Uterus (tissue), 4 donors: ENCODE results near the gene ZNF423. TPM values are rescaled to one million over a fixed set of nuclear protein-coding genes. Genes with fewer than 3 reads are reported as not detected.

ENCODE experiments used
- DNase-seq, 2 donors: peaks; one replicate each; pipeline ENCODE4 v3.0.0-alpha.2; 2019 to 2020
- H3K27ac ChIP-seq, 2 donors: fragments of 200-600 bp; sonication (generic); 1 replicate in 1 of 2; 2 replicates in 1 of 2; pipeline ENCODE4 v1.5.1; 2016 to 2018
- H3K27me3 ChIP-seq, 2 donors: fragments of 200-600 bp; sonication (generic); one replicate each; pipeline ENCODE4 v1.5.1; 2018 to 2019; ENCODE audit warnings: control low read depth in 1 of 2
- H3K36me3 ChIP-seq, 2 donors: fragments of 200-600 bp; sonication (generic); one replicate each; pipeline ENCODE4 v1.5.1; 2019; ENCODE audit warnings: control low read depth in 1 of 2
- H3K4me1 ChIP-seq, 2 donors: fragments of 200-600 bp; sonication (generic); one replicate each; pipeline ENCODE4 v1.5.1; 2018 to 2019; ENCODE audit warnings: control low read depth in 1 of 2
- H3K4me3 ChIP-seq, 2 donors: fragments of 200-600 bp; sonication (generic); 1 replicate in 1 of 2; 2 replicates in 1 of 2; pipeline ENCODE4 v1.5.1; 2018 to 2019; ENCODE audit warnings: mild to moderate bottlenecking in 1 of 2
- H3K9me3 ChIP-seq, 2 donors: fragments of 200-600 bp; sonication (generic); one replicate each; pipeline ENCODE4 v1.5.1; 2019; ENCODE audit warnings: control low read depth in 1 of 2
- POLR2A ChIP-seq, 2 donors: fragments of 450-650 bp; IDR thresholded peaks; one replicate each; pipeline ENCODE4 v1.6.1; 2016; ENCODE audit warnings: antibody characterized with exemption in 2 of 2, mild to moderate bottlenecking in 1 of 2, moderate library complexity in 1 of 2
- intact Hi-C: fragments of 100-400 bp; cut with DNase I; formaldehyde crosslinking; loops from one replicate; pipeline ENCODE4 v1.15.1; 2023; ENCODE audit warnings: low total_unique reads
- total RNA-seq, 4 donors: library from RNA; depleted of rRNA in 3 of 4; stranded (reverse); fragments of >200 nt in 3 of 4; gene quantifications; one replicate each; pipeline versions ENCODE4 v1.1.0 to v1.2.4, GENCODE V29; 2014 to 2023
- TF ChIP-seq, protein P1 (sequence below), 4 experiments: fragments of 200-600 bp in 2 of 4; fragments of 450-650 bp in 2 of 4; sonication (generic) in 2 of 4; IDR thresholded peaks; one replicate each; pipeline ENCODE4 v1.5.1; 2016 to 2019; ENCODE audit warnings: antibody characterized with exemption in 4 of 4, mild to moderate bottlenecking in 2 of 4, moderate library complexity in 1 of 4
- donor health status: DM: yes; HTN: yes; CAD: no.

The ZNF423 gene
- total RNA-seq, 4 donors from 2014 or later: 7.1 to 33.5 (median 14.7) TPM

DNA sequence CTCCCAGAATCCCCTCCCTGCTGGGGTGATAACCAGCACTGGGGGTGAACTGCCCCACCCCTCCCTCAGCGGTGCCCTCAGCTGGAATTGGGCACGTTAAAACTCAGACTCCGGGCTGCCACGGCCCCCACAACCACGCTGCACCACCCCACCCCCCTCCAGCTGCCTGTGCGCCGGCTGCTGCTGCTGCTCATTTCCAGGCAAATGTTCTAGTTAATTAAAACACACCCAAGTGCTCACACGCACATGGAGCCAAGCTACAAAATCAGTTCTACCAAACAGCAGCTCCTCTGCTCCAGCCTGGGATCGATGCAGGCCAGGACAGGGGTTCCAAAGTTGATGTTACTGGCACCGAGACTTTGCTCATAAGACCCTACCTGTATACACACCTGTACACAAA is 180.5 kb downstream of the ZNF423 start:
- Histone ChIP-seq H3K36me3 (no peaks in the 10 kb centered on the region), H3K4me3 (no peak overlapping the region), H3K4me1 (no peaks in the 10 kb centered on the region), H3K9me3 (no peaks in the 10 kb centered on the region), H3K27me3 (no peaks in the 10 kb centered on the region), H3K27ac (no peak overlapping the region)
- intact Hi-C loops: no loop called here
- no peak for DNase-seq
- TF ChIP-seq, protein P1, sequence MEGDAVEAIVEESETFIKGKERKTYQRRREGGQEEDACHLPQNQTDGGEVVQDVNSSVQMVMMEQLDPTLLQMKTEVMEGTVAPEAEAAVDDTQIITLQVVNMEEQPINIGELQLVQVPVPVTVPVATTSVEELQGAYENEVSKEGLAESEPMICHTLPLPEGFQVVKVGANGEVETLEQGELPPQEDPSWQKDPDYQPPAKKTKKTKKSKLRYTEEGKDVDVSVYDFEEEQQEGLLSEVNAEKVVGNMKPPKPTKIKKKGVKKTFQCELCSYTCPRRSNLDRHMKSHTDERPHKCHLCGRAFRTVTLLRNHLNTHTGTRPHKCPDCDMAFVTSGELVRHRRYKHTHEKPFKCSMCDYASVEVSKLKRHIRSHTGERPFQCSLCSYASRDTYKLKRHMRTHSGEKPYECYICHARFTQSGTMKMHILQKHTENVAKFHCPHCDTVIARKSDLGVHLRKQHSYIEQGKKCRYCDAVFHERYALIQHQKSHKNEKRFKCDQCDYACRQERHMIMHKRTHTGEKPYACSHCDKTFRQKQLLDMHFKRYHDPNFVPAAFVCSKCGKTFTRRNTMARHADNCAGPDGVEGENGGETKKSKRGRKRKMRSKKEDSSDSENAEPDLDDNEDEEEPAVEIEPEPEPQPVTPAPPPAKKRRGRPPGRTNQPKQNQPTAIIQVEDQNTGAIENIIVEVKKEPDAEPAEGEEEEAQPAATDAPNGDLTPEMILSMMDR (IDR thresholded peaks at IDR 0.05): no peak
- no peak for TF ChIP-seq POLR2A (IDR thresholded peaks at IDR 0.05)

GRCh38 chr16:49674990-49675389 is 180.9 kb downstream of the ZNF423 start:
- DNase-seq: no peak
- H3K4me3 ChIP-seq: no peak overlapping the region
- TF ChIP-seq, protein P1 (IDR thresholded peaks at IDR 0.05): no peak
- no peak for TF ChIP-seq POLR2A (IDR thresholded peaks at IDR 0.05)
- no peaks in the 10 kb centered on the region for H3K27me3 ChIP-seq
- intact Hi-C loops: no loop called here
- H3K36me3 ChIP-seq: no peaks in the 10 kb centered on the region
- H3K9me3 ChIP-seq: no peaks in the 10 kb centered on the region
- no peak overlapping the region for H3K27ac ChIP-seq
- H3K4me1 ChIP-seq: no peaks in the 10 kb centered on the region

- intact Hi-C loops: no loop called here
- H3K27ac ChIP-seq: no peak overlapping the region
- TF ChIP-seq, protein P1 (IDR thresholded peaks at IDR 0.05): no peak
- TF ChIP-seq POLR2A (IDR thresholded peaks at IDR 0.05): no peak
Measured at GRCh38 chr16:49674351-49674851, 181.5 kb downstream of the ZNF423 start.

GRCh38 chr16:49673442-49673841 is 182.5 kb downstream of the ZNF423 start:
- intact Hi-C loops: no loop called here
- TF ChIP-seq, protein P1 (IDR thresholded peaks at IDR 0.05): no peak
- TF ChIP-seq POLR2A (IDR thresholded peaks at IDR 0.05): no peak
- Histone ChIP-seq H3K27me3 (no peaks in the 10 kb centered on the region), H3K36me3 (no peaks in the 10 kb centered on the region), H3K4me3 (no peak overlapping the region), H3K9me3 (no peaks in the 10 kb centered on the region), H3K27ac (no peak overlapping the region), H3K4me1 (no peaks in the 10 kb centered on the region)
- no peak for DNase-seq

More at GRCh38 chr16:49674351-49674851, 181.5 kb downstream of the ZNF423 start:
- Histone ChIP-seq H3K36me3 (no peaks in the 10 kb centered on the region), H3K4me3 (no peak overlapping the region), H3K9me3 (no peaks in the 10 kb centered on the region), H3K27me3 (no peaks in the 10 kb centered on the region), H3K4me1 (no peaks in the 10 kb centered on the region)
- no peak for DNase-seq

- TF ChIP-seq POLR2A (IDR thresholded peaks at IDR 0.05): no peak
- TF ChIP-seq, protein P1 (IDR thresholded peaks at IDR 0.05): no peak
- Histone ChIP-seq H3K4me3 (no peak overlapping the region), H3K4me1 (no peaks in the 10 kb centered on the region), H3K27me3 (no peaks in the 10 kb centered on the region), H3K36me3 (no peaks in the 10 kb centered on the region), H3K27ac (no peak overlapping the region), H3K9me3 (no peaks in the 10 kb centered on the region)
- DNase-seq: no peak
- intact Hi-C loops: no loop called here
Measured at GRCh38 chr16:49672753-49673152, 183.2 kb downstream of the ZNF423 start.
